GM10266 (cell line): ENCODE results near the gene LGR6.
"Not testable (repeated sequence)": the region's sequence is repeated elsewhere in the genome, so short reads cannot be mapped to it uniquely, and the experiment has no call there.

Experiments
- DNase-seq: peaks from one replicate; pipeline ENCODE4 v3.0.0; 2012; ENCODE audit errors: extremely low spot score
- CTCF ChIP-seq: IDR thresholded peaks from 2 replicates; pipeline ENCODE4 v1.5.1; 2012; ENCODE audit warnings: mild to moderate bottlenecking, low read depth; ENCODE audit not compliant: control insufficient read depth, insufficient read depth; ENCODE audit errors: missing control alignments

LGR6 gene

GRCh38 chr1:202172015-202172355, 21.6 kb upstream of the LGR6 start:
- no peak for TF ChIP-seq CTCF
- DNase-seq = no peak

- no peak for TF ChIP-seq CTCF
- no peak for DNase-seq
These were observed 19.6 kb upstream of the LGR6 start for GRCh38 chr1:202173993-202174392.

GRCh38 chr1:202176949-202177927, 16.4 kb upstream of the LGR6 start:
- no peak for DNase-seq
- no peak for TF ChIP-seq CTCF

- no peak for TF ChIP-seq CTCF
- DNase-seq = no peak
These were observed 13.5 kb upstream of the LGR6 start for GRCh38 chr1:202179828-202180750.

GRCh38 chr1:202180751-202181139, 12.9 kb upstream of the LGR6 start:
- not testable (repeated sequence) for DNase-seq

- no peak for TF ChIP-seq CTCF
- DNase-seq = no peak
These were observed 12.0 kb upstream of the LGR6 start for GRCh38 chr1:202181586-202181985.

- TF ChIP-seq CTCF = no peak
- no peak for DNase-seq
These were observed 11.3 kb upstream of the LGR6 start for GRCh38 chr1:202182040-202182877.
